ENCODE data around the gene GPATCH3.
A peak's percentile ranks its signal among the peaks of the same experiment; 100 is the strongest.
"Not testable (repeated sequence)": the region's sequence is repeated elsewhere in the genome, so short reads cannot be mapped to it uniquely, and the experiment has no call there.

The GPATCH3 gene, protein sequence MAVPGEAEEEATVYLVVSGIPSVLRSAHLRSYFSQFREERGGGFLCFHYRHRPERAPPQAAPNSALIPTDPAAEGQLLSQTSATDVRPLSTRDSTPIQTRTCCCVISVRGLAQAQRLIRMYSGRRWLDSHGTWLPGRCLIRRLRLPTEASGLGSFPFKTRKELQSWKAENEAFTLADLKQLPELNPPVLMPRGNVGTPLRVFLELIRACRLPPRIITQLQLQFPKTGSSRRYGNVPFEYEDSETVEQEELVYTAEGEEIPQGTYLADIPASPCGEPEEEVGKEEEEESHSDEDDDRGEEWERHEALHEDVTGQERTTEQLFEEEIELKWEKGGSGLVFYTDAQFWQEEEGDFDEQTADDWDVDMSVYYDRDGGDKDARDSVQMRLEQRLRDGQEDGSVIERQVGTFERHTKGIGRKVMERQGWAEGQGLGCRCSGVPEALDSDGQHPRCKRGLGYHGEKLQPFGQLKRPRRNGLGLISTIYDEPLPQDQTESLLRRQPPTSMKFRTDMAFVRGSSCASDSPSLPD

DNA sequence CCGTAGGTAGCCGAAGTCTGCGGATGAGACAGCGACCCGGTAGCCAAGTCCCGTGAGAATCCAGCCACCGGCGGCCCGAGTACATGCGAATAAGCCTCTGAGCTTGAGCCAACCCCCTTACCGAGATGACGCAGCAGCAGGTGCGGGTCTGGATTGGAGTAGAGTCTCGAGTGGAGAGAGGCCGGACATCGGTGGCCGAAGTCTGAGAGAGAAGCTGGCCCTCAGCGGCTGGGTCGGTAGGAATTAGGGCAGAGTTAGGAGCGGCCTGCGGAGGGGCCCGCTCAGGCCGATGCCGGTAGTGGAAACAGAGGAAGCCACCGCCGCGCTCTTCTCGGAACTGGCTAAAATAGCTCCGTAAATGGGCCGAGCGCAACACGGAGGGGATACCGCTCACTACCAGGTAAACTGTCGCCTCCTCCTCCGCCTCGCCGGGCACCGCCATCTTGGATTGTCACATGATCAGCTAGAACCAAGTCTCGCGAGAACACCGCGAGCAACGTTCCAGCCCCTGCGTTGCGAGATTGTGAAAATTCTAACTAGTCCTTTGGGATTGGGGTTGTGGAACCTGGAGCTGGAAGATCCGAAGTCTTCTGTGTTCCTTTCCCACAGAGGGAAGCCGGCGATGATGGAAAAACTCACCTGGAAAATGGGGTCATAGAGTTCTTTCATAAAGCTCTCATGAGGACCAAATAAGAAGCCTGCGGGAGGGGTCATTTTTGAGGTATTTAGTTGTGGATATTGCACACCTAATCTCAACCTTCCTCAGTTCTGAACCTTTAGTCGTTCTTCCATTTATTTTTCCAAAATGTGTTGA lies at the start of gene GPATCH3:
TSS of gene GPATCH3 (minus strand) at position 467 of the 814 bp plus-strand sequence. CDS start at position 442, 25 bp downstream.
- DNase-seq (ENCODE audit: low read depth in 2 of 2) = peak; percentile 74 to 85

DNA sequence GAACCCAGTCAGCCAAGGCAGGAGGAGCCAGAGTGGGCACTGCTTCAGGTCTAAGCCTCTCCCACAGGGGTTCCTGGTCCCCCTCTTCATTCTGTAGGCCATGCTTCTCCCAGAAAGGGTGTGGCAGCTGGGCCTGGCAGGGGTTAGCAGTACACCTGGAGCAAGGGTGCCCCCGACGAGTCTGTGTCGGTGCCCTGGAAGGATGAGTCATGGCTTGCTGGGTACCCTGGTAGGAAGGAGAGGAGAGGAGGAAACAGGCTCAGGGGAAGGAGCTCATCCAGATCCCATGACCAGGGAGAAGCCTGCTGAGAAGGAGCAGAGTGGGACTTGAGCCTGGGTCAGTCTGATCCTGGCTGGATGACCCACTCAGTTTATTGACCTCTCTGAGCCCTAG lies 49.7 kb upstream of the GPATCH3 start:
- DNase-seq (ENCODE audit: low read depth in 2 of 2) = no peak

DNA sequence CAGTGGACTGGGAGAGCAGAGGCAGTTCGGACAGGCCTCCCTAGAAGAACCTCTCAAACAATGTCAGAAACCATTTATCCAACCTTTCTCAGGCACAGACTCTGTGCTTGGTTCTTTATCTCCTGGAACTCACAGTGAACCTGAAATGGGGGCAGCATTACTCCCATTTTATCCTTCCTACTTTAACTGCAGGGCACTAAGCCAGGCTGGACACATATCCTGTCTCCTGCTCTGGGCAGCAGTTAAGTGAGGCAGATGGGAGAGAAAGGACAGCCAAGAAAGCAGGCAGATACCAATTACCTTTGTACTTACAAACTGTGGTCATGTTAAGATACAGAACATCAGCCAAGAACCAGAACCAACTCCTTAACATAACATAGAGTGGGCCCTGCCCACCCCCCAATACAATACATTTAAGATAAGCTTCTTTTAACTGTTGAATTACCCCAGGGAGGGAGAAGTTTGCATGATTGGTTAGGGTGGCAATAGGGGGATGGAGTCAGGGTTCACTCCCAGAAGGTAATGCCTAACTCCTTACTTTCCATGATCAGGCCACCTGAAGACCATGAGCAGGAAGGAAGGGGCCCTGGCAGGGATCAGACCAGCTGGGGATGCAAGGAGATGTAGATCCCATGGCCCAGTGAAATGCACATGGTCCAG lies 49.1 kb upstream of the GPATCH3 start:
- DNase-seq (ENCODE audit: low read depth in 2 of 2) = no peak

DNA sequence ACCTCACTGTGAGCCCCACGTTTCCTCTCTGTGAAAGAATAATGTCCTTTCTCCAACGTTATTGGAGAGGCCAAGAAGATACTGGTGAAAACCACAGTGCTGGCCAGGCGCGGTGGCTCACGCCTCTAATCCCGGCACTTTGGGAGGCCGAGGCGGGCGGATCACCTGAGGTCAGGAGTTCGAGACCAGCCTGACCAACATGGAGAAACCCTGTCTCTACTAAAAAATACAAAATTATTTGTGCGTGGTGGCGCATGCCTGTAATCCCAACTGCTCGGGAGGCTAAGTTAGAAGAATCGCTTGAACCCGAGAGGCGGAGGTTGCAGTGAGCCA lies 48.4 kb upstream of the GPATCH3 start:
- not testable (repeated sequence) for DNase-seq (ENCODE audit: low read depth in 2 of 2)

DNA sequence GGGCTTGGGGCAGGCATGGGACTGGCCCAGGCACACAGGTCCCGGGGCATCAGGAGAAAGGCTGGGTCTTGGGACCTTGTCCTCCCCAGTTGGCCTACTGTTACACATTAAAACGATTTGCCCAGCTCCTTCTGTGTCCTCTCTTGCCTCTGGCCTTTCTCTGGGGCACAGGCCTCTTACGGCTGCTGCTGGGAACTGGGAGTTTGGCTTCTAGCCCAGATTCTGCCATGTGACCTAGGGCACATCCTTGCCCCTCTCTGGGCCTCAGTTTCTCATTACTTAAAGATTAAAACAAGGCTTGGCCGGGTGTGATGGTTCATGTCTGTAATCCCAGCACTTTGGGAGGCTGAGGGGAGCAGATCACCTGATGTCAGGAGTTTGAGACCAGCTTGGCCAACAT lies 46.0 kb upstream of the GPATCH3 start:
- DNase-seq (ENCODE audit: low read depth in 2 of 2) = no peak

DNA sequence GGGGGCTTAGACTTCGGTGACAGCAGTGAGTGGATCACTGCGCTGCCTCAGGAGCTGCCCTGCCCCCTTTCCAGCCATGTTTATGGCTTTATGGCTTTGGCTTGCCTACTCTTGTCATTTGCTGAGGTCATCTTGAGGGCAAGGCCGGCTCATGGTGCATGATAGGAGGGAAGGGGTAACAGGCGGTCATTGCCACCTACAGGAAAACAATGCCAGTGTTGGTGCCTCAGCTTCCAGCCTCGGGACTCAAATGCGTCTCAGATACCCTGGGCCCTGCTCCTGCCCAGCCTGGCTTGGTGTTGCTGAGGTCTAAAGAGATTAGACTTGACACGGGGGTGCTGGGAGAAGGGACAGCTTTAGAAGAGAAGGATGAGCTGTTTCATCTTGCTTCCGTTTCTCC lies 45.5 kb upstream of the GPATCH3 start:
- DNase-seq (ENCODE audit: low read depth in 2 of 2) = no peak

DNA sequence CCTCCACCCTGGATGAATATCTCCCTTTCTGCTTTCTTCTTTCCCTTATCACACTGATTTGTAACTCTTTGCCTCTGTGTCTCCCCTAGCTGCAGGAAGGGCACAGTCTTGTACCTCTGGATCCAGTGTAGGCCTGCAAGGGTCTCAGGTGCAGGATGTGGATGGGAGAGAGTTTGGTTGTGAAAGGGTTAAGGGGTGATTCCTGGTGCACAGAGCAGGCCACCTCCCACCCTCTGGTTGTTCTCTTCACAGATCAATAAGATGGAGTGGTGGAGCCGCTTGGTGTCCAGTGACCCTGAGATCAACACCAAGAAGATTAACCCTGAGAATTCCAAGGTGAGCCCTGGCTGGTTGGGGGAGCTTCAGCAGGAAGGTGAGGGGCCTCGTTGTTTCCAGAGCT lies 44.9 kb upstream of the GPATCH3 start:
- DNase-seq (ENCODE audit: low read depth in 2 of 2) = no peak

DNA sequence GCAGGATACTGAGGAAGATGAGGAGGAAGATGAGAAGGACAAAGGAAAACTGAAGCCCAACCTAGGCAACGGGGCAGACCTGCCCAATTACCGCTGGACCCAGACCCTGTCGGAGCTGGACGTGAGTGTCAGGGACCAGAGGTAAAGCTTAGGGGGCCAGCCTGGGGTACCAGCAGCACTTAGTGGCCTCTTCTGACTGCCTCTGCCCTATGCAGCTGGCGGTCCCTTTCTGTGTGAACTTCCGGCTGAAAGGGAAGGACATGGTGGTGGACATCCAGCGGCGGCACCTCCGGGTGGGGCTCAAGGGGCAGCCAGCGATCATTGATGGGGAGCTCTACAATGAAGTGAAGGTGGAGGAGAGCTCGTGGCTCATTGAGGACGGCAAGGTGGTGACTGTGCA lies 42.4 kb upstream of the GPATCH3 start:
- DNase-seq (ENCODE audit: low read depth in 2 of 2) = no peak

DNA sequence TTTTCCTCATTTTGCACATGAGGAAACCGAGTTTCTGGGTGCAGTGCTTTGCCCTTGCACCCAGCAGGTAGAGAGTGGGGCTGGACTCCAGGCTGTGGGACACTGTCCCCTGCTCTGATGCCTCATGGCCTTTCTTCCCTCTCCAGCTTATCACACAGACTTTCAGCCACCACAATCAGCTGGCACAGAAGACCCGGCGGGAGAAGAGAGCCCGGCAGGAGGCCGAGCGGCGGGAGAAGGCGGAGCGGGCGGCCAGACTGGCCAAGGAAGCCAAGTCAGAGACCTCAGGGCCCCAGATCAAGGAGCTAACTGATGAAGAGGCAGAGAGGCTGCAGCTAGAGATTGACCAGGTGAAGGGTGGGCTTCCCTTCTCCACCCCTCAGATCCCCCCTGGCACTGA lies 41.0 kb upstream of the GPATCH3 start:
- DNase-seq (ENCODE audit: low read depth in 2 of 2) = no peak

DNA sequence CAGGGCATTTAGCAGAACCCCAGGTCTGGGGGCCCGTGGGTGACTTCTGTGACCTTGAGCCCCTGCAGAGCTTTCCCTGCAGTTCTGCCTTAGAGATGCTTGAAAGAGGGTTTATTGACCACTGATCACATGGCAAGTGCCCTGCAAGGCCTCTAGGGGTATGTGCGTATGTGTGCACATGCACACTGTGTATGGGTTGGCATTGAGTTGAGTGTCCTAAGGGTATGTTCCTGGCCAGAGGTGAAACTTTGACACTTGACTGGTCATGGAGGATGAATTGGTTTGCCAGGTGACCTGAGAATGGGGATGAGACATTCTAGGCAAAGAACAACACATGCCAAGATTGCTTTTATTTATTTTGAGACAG lies 38.4 kb upstream of the GPATCH3 start:
- DNase-seq (ENCODE audit: low read depth in 2 of 2) = no peak

DNA sequence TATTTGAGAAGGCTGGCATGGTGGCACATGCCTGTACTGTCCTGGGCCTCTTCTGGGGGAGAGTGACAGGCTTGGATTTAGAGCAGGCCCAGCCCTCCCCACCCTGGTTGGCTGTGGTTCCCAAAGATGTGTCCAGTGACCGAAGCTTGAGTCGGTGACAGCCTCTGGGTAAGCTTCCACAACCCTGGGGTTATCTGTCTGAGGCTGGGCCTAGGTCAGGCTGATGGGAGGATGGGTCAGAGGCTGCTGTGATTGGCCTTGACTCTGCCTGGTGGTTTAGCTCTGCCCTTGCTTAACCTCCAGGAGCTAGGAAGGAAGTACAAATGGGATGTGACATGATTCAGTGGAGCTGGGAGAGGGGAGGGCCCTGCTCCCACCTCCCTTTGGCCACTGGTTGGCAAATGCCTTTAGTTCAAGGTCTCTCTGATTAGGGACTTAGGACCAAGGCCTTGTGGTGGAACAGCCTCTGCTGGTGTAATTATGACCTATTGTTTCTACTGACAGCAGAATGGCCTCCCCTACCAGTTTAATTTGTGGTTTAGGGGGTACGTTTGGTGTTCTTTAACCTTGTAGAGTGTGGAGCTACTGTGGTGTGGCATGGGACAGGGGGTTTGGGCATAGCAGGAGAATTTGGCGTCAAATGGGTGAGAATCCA lies 37.9 kb upstream of the GPATCH3 start:
- DNase-seq (ENCODE audit: low read depth in 2 of 2) = no peak

DNA sequence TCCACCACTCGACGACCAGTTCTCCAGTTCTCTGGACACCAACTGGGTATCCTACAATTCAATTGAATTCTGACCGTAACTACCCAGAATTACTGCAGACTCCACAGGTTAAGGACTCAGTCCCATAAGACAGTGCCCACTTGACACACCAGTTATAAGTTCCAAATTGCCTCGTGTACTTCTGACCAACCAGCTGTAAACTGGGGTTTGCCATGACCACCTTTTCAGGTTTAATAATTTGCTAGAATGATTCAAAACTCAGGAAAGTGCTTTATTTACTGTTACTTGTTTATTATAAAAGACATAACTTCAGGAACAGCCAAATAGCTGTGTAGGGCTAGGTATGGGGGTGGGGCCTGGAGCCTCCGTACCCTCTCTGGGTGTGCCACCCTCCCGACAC lies 36.6 kb upstream of the GPATCH3 start:
- no peak for DNase-seq (ENCODE audit: low read depth in 2 of 2)

DNA sequence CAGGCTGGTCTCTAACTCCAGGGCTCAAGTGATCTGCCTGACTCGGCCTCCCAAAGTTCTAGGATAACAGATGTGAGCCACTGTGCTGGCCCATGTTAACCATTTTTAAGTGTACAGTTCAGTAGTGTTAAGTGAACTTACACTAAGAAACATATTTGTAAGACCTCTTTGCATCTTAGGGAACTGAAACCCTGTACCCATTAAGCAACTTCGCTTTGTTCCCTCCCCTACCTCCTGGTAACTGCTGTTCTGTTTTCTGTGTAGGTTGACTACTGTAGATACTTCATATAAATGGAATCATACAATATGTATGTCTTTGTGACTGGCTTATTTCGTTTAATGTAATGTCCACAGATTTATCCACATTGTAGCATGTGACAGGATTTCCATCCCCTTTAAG lies 32.3 kb upstream of the GPATCH3 start:
- no peak for DNase-seq (ENCODE audit: low read depth in 2 of 2)

DNA sequence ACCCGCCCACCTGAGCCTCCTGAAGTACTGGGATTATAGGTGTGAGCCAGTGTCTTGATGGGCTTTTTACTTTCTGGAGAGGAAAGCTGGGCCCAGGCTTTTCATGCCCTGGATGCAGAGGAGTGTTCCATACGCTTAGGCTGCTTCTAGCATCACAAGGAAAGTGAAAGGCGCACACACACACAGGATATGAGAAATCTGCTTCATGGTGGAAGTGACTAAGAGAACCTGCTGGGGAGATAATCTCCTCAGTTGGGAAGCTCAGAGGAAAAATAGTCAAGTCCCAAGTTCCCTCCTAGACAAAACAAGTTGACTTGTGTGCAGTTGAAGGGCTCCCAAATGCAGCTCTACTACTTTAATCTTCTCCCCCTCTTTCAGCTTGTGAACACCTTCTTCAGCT lies 23.4 kb upstream of the GPATCH3 start:
- DNase-seq (ENCODE audit: low read depth in 2 of 2) = no peak

DNA sequence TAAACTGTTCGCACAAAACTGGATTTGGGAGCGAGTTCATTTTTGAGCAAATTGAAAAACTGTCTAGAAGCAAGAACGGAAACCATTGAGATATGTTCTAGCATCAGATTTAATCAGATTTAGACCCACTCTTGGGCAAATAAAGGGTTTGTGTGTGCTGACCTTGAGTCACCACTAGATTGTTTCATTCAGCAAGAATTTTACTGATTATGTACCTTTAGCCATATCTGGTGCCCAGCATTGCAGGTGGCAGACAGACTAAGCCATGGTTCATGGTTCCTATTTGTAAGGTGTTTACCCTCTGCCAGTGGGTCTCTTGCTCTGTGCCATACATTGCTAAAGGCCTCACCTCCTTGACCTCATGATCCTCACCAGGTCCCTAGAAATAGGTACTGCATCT lies 22.6 kb upstream of the GPATCH3 start:
- no peak for DNase-seq (ENCODE audit: low read depth in 2 of 2)

DNA sequence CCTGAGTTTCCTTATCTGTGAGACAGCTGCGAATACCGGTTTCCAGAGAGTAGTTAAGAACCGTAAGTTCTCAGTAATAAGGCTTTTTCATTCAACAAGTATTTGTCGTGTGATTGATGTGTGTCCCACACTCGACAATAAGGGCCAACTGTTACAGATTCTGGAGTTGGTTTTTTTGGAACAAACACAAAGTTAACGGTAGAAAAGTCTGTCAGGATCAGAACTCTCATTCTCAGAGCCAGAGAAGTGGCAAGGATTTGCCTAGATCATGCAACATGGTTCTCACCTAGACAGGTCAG lies 22.1 kb upstream of the GPATCH3 start:
- DNase-seq (ENCODE audit: low read depth in 2 of 2) = no peak

DNA sequence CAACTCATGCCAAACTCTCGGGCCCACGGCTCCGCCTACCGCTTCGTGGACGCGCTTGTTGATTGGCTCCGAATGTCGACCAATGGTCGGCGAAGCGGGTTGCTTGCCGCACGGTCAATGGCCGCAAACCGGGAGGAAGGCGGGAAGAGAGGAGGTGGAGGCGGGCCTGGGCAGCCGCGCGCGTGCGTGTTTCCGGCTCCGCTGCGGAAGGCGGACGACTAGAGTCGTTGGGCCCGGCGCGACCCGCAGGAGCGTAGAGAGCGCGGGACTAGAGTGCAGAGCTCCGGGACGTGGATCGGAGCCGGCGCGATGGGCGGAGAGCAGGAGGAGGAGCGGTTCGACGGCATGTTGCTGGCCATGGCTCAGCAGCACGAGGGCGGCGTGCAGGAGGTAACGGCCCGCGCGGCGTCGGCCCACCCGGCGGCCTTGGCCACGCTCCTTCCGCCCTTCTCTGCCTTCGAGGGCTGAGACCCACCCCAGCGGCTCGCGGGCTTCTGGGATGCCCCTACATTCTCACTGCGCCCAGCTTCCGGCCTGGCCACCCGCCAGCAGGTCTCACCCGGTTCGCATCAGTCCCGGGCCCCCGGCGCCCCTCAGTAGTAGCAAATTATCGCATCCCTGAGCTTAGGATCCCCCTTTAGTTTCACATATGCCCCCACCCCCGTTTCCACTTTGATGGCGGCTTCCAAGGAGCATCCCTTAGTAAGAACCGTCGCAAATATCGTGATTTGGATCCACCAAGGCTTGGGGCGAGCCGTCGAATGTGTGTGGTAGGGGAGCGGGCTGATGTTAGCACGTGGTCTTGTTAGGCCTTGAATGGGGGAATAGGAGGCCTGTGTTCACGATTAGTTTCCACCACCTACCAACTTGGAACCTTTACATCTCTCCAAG lies 21.5 kb upstream of the GPATCH3 start, which contains the start of gene NUDC:
TSS of gene NUDC (plus strand) at position 204 of the 891 bp plus-strand sequence. CDS start at position 310, 106 bp downstream.
- peak; percentile 89 to 92 for DNase-seq (ENCODE audit: low read depth in 2 of 2)

DNA sequence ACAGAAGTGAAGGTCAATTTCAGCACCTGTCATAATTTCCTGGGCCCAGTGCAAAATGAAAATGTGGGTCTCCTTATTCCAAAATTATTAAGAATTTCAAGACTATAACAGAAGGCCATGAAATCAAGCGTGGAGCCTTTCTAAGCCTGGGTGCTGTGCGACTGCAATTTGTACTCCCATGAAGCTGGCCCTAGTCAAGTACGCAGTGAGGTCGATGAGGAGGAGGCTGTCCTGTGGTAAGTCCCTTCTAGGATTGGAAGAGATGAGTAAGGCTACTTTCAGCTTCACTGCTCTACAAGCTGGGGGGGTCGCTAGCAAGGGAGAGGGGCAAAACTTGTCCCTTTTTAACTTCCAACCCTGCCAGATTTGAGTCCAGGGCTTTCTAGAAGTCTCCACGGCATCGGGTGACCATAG lies 20.9 kb upstream of the GPATCH3 start:
- no peak for DNase-seq (ENCODE audit: low read depth in 2 of 2)

DNA sequence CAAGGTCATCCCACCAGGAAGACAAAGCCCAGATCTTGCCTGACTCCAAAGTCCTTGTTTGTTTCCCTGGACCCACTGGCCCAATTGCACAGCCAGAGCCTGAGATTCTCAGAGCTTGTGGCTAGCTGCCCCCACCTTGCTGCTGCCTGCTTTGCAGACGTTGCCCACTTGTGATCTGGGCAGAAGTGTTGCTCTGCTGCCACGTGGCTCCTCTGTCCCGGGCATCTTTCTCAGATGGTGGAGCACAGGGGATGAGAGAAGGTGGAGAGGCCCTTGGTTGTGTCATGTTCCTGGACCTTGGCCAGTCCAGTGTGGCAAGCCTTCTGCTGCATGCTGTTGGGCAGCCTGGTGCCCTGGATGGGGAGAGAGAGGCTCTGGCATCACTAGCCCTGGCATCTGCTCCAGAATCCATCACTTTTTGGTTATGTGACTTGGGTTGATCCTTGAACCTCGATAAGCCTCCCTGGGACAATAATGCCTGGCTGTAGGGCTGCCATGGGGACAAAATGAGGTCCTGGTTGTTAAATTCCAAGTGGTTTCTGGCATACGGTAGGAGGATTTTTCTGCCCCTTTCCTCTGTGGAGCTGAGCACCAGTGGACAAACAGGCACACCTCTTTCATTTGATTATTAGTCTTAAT lies 15.1 kb upstream of the GPATCH3 start:
- DNase-seq (ENCODE audit: low read depth in 2 of 2) = no peak

Measured in activated CD4-positive, alpha-beta T cell treated with anti-CD3 and anti-CD28 coated beads for 24 hours (primary cell).